Chondrocyte (in vitro differentiated cells): ENCODE measurements around the gene SLC6A19. TPM values are rescaled to one million over a fixed set of nuclear protein-coding genes. Genes with fewer than 3 reads are reported as not detected.

Source experiments
- DNase-seq: peaks from one replicate; pipeline ENCODE4 v3.0.0; 2021; ENCODE audit warnings: mixed read lengths, low spot score
- H3K27ac Mint-ChIP-seq: one replicate; pipeline ENCODE4 v1.8.0; 2021; ENCODE audit warnings: mild to moderate bottlenecking, moderate library complexity, mixed read lengths; ENCODE audit not compliant: unreplicated experiment
- H3K27me3 Mint-ChIP-seq: 2 replicates; pipeline ENCODE4 v1.8.0; 2021; ENCODE audit warnings: low read depth, mixed read lengths
- H3K36me3 Mint-ChIP-seq: 2 replicates; pipeline ENCODE4 v1.8.0; 2021; ENCODE audit warnings: low read depth, mixed read lengths
- H3K4me1 Mint-ChIP-seq: 2 replicates; pipeline ENCODE4 v1.8.0; 2021; ENCODE audit warnings: low read depth, mild to moderate bottlenecking, mixed read lengths
- H3K4me3 Mint-ChIP-seq: one replicate; pipeline ENCODE4 v1.8.0; 2021; ENCODE audit warnings: mild to moderate bottlenecking, moderate library complexity, mixed read lengths; ENCODE audit not compliant: unreplicated experiment
- H3K9me3 Mint-ChIP-seq: 2 replicates; pipeline ENCODE4 v1.8.0; 2021; ENCODE audit warnings: low read depth, mixed read lengths
- CTCF ChIP-seq: fragments of 200-600 bp; sonication (generic); IDR thresholded peaks from 2 replicates; pipeline ENCODE4 v1.5.0; 2021; ENCODE audit warnings: antibody characterized with exemption, mild to moderate bottlenecking, moderate library complexity
- total RNA-seq: library from RNA; stranded (reverse); gene quantifications from 3 replicates; pipeline ENCODE4 v1.2.1, GENCODE V29; 2021

SLC6A19 gene
- total RNA-seq, 1 donor from 2014 or later: not detected

- no peaks in the 10 kb centered on the region for H3K4me1 Mint-ChIP-seq
- no peak overlapping the region for H3K4me3 Mint-ChIP-seq
- no peak overlapping the region for H3K27ac Mint-ChIP-seq
- no peak for TF ChIP-seq CTCF
- peaks cover 6% of the 10 kb centered on the region for H3K27me3 Mint-ChIP-seq
- DNase-seq: no peak
- no peaks in the 10 kb centered on the region for H3K9me3 Mint-ChIP-seq
- H3K36me3 Mint-ChIP-seq: no peaks in the 10 kb centered on the region
Observed at GRCh38 chr5:1179383-1179715, 22.0 kb upstream of the SLC6A19 start.

- H3K4me1 Mint-ChIP-seq: no peaks in the 10 kb centered on the region
- H3K9me3 Mint-ChIP-seq: no peaks in the 10 kb centered on the region
- DNase-seq: peak; percentile 44
- no peaks in the 10 kb centered on the region for H3K36me3 Mint-ChIP-seq
- H3K27me3 Mint-ChIP-seq: peaks cover 6% of the 10 kb centered on the region
- no peak overlapping the region for H3K27ac Mint-ChIP-seq
- TF ChIP-seq CTCF: no peak
- H3K4me3 Mint-ChIP-seq: no peak overlapping the region
Observed at GRCh38 chr5:1180096-1180495, 21.3 kb upstream of the SLC6A19 start.

- no peak overlapping the region for H3K27ac Mint-ChIP-seq
- H3K4me3 Mint-ChIP-seq: no peak overlapping the region
- DNase-seq: peak; percentile 93
- H3K9me3 Mint-ChIP-seq: no peaks in the 10 kb centered on the region
- H3K36me3 Mint-ChIP-seq: no peaks in the 10 kb centered on the region
- no peak for TF ChIP-seq CTCF
- H3K4me1 Mint-ChIP-seq: no peaks in the 10 kb centered on the region
- peaks cover 11% of the 10 kb centered on the region for H3K27me3 Mint-ChIP-seq
Observed at GRCh38 chr5:1180841-1181271, 20.5 kb upstream of the SLC6A19 start.

GRCh38 chr5:1181451-1182359, 19.7 kb upstream of the SLC6A19 start:
- peaks cover 15% of the 10 kb centered on the region for H3K27me3 Mint-ChIP-seq
- DNase-seq: peak; percentile 84
- no peak for TF ChIP-seq CTCF
- no peaks in the 10 kb centered on the region for H3K4me1 Mint-ChIP-seq
- H3K9me3 Mint-ChIP-seq: no peaks in the 10 kb centered on the region
- H3K4me3 Mint-ChIP-seq: no peak overlapping the region
- H3K36me3 Mint-ChIP-seq: no peaks in the 10 kb centered on the region
- no peak overlapping the region for H3K27ac Mint-ChIP-seq

- Mint-ChIP-seq H3K36me3 (no peaks in the 10 kb centered on the region), H3K27ac (no peak overlapping the region), H3K9me3 (no peaks in the 10 kb centered on the region), H3K4me3 (no peak overlapping the region), H3K4me1 (no peaks in the 10 kb centered on the region), H3K27me3 (peaks cover 15% of the 10 kb centered on the region)
- TF ChIP-seq CTCF: no peak
- peak; percentile 62 for DNase-seq
Observed at GRCh38 chr5:1182360-1182632, 19.1 kb upstream of the SLC6A19 start.
